GM18873 (cell line): Measurements from ENCODE around the gene NTRK3.

Experiments used
- ATAC-seq: cut with Tn5 transposase; IDR thresholded peaks from one replicate; pipeline ENCODE4 v1.9.1; 2021; ENCODE audit warnings: mild to moderate bottlenecking, moderate library complexity, moderate number of reproducible peaks; ENCODE audit not compliant: unreplicated experiment, low FRiP score

NTRK3 gene

GRCh38 chr15:88258093-88258641 is 1.6 kb upstream of the NTRK3 start:
- no peak for ATAC-seq

GRCh38 chr15:88257311-88258092 is 963 bp upstream of the NTRK3 start:
- ATAC-seq = no peak

- ATAC-seq = no peak
Observed at GRCh38 chr15:88255484-88256278, 858 bp downstream of the NTRK3 start.

DNA sequence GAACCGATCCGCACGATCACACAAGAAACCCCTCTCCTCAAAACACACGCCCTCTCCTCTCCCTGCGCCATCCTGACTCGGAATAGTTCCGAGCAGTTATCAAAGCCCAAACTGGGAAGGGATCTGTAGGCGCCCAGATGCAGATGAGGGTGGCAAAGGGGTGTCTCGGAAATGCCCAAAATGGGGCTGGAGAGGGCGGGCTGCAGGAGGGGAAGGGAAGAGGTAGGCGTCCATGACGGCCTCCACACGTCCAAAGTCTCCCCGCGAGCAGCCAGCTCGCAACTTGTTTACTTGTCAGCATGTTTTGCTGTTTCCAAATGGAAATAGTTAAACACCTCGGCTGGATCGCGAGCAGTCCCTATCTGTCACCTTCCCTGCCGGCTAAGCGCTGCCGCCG is 1.5 kb downstream of the NTRK3 start:
- no peak for ATAC-seq

- ATAC-seq = no peak
Observed at GRCh38 chr15:88252441-88252840, 4.1 kb downstream of the NTRK3 start.

DNA sequence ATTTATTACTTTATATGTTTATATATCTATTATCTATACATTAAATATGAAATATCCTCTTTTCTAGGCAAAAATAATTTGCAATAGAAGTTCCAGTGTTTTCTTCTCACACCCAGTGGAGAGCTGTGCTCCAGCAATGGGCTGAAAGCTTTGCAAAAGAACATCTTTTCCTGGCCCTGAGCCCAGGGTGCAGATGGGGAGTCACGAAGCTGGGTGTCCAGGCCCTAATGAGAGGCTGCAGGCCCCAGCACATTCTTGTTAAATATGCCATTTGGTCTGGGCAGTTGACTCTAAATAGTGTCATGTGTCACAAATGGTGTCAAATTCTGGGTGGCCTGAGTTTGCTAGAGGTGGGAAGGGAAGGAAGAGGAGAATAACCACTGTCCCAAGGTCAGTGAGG is 5.7 kb downstream of the NTRK3 start:
- no peak for ATAC-seq

DNA sequence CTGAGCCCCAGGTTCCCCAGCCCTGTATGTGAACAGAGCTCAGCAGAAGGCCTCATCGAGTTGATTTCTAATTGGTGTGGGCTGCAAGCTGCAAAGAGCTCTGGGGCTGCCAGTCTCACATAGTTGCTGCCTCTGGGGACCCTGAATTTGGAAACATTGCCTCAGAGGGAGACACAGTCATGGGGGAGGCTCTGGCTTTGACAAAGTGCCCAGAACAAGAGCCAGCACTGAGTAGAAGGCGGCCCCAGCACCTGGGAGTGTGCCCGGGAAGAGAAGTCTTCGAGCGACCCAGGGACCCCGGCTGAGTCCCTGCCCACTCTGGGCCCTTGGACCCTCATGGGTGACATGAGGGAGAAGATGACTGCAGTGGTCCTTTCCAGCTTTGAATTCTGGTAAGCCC is 7.3 kb downstream of the NTRK3 start:
- ATAC-seq = no peak

- ATAC-seq = no peak
Observed at GRCh38 chr15:88247914-88248313, 8.6 kb downstream of the NTRK3 start.

- peak; percentile 56 for ATAC-seq
Observed at GRCh38 chr15:88246666-88247446, 9.7 kb downstream of the NTRK3 start.

GRCh38 chr15:88246081-88246480 is 10.5 kb downstream of the NTRK3 start:
- no peak for ATAC-seq

DNA sequence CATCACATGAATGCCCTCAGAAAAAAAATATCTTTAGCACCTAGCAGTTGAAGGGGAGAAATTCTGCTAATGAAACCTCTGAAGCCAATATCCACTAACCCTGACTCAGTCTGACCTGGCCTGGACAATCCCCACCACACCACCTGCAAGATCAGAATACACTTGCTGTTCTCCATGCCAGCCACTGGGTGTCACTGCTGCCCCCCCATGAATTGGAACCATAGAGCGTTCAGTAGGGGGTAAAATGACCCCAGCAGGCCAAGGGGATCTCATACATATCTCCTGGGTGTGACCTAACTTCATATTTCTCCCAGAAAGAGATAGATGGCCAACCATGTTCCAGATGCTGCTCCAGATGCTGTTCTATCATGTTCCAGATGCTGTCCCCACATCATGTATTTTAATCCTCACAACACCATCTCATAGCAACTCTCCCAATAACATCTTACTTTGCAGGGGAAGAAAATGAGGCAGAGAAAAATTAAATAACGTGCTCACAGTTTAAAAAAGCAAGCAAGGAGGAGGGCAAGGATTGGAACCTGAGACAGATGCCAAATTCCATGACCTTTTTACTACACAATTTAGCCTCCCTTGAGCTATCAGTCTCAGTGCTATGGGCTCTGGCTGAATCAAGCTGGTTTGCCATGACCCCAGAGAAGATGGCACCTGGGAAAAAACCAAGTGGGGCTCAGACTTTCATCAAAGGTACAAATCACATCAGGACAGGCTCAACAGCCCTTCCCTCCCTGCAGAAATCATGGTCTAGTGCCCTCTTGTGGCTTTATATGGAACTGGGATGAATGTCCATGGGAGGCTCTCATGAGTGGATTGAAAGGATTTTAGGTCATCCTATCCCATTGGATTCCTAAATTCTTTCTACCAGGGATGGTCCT is 12.4 kb downstream of the NTRK3 start:
- ATAC-seq = no peak

DNA sequence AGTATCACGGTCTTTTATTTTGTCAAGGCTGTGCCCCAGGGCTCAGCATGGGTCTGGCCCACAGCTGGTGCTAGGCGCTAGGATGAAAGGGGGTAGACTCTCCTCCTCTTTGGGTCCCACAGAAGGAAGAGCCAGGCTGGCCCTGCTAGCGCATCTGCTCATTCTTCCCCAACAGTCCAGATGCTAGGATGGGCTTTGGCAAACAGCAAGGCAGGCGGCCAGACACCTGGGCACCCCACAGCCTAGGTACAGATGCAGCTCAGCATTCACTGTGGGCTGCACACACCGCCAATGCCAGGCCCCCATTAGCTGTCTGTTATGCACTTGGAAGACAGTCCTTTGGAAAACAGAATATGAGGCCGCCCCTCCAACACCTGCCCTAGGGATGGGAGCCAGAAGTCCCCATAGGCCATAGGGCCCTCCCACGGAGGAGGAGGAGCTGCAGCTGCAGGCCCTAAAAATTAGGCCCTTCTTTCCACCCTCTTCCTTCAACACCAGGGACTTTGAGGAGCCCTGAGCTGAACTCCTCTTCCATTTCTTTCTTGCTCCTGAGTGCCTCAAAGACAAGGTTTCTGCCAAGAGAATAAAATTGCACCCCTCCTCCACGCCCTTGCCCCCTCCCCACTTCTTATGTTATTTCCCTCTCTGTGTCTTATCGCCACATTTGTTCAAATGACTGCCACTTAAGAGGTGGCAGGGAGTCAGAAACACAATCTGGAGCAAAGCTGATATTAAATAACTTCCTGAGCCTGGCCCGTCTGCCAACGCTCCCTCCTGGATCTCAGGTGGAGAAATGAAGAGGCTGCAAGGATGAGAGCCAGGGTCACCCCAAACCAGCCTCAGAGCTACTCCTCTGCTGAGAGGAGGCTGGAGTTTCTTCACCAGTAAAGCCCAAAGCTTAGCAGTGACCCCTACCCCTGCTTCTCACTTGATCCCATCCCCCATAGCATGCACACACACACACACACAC is 13.7 kb downstream of the NTRK3 start:
- no peak for ATAC-seq

DNA sequence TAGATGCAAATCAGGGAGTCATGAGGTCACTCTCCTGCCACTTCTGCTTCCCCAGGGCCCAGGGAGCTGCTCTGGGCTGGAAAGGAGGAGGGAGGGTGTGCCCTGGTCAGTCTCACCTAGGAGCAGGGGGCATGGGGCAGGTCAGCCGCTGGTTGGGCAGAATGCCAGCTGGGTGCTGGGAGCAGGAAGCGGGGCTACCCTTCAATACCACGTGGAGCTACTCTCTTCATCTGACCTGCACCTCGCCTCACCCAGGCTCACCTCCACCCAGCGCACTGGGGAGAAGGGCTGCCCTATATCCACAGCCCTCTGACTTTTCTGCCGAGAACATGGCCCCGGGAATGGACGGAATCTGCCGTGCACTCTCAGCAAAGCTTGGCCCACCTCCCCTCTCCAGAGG is 15.1 kb downstream of the NTRK3 start:
- ATAC-seq = no peak

DNA sequence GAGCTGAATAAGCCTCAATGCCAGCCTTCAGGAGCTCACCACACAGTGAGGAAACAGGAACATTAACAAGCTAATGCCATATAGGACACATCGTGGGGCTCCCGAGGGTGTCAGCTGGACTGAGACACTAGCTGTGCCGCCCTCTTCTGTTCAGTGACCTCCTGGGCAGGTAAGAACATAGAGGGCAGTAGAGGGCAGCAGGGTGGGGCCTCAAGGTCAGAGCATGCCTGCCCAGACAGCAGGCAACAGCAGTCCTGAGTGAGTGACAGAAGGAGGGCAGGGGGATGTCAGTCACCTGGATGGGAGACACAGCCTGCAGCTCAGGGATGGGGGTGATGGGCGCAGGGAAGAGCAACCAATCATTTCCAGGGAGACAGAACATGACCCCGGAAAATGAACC is 15.5 kb downstream of the NTRK3 start:
- no peak for ATAC-seq

GRCh38 chr15:88239594-88239993 is 16.9 kb downstream of the NTRK3 start:
- no peak for ATAC-seq

DNA sequence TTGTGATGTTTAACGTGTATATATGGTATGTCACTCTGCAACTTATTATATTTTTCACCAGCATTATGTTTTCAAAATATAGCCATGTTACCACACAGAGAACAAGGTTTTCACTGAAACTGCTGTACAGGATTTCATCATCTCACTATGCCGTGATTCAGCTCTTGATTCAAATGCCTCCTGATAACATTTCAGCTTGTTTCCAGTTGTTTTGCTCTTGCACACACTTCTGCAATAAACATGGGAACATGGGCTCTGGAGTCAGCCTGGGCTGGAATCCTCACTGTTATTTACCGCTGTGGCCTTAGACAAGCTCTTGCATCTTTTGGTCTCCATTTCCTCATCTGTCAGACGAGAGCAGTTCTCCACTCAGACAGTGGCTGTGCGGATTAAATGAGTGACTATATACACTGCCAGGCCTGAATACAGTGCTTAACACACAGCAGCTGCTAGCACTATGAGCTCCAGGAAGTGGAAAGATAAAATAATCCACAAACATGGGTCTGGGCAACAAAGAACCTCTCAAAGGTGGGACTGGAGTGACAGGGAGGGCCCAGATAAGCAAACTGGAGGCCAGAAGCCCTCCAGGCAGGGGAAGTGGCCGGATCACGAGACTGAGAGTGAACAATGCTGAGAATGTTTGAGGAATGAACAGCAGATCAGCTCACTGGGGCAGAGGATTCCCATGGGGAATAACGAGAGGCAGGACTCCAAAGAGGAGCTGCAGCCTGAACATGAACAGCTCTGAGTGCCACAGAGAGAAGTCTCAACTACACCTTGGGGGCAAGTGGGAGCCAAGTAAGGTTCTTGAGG is 17.7 kb downstream of the NTRK3 start:
- no peak for ATAC-seq

DNA sequence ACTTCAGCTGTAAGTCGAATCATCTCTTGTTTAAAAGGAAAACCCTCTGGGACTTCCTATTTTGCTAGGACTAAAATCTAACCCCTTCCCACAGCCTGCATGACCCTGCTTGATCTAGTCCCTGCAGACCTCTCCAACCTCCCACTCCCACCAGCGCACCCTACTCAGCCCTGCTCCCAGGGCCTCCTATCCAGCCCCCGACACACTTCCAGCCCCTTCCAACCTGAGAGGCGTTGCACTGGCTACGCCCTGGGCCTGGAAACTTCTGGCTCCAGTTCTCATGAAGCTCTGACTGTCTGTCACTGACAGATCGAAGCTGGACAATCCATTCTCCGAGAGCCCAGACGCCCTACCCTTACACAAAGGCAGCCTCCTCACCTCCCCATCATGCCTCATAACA is 21.8 kb downstream of the NTRK3 start:
- no peak for ATAC-seq

DNA sequence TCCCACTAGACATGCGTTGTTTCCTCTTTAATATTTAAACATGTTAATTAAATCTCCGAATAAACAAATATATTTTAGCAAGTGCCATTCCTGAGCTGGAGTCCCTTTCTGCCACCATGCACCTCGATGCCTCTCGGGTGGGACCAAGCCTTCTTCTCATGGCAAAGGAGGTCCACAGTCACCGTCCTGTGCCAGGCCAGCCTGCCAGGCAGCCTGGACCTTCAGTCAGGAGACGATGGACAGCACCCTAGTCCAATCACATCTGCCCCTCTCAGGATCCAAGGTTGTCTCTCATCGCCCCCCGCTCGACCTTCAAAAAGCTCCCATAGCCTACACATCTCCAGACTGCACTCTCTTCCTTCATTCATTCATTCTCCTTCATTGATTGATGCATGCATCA is 22.6 kb downstream of the NTRK3 start:
- no peak for ATAC-seq
